ENCODE data around the gene HMCN2.

Gene HMCN2

GRCh38 chr9:130303613-130304055 is 38.1 kb downstream of the HMCN2 start:
- Histone ChIP-seq H3K36me3 (ENCODE audit: insufficient read depth) (no peaks in the 10 kb centered on the region), H3K27ac (no peak overlapping the region), H3K4me2 (no peak overlapping the region), H3K4me3 (IDR thresholded peaks at IDR 0.05; ENCODE audit: insufficient read depth, low read depth, low read length) (no peak overlapping the region), H2AFZ (ENCODE audit: low read depth) (no peak overlapping the region), H3K9ac (no peak overlapping the region), H3K79me2 (ENCODE audit: insufficient read depth, low read depth) (no peaks in the 10 kb centered on the region), H4K20me1 (ENCODE audit: insufficient read depth) (no peaks in the 10 kb centered on the region), H3K4me1 (ENCODE audit: low read depth, poor library complexity, severe bottlenecking) (no peaks in the 10 kb centered on the region), H3K27me3 (ENCODE audit: insufficient read depth, low read depth) (peaks cover 79% of the 10 kb centered on the region)
- TF ChIP-seq CTCF (conservative IDR thresholded peaks at IDR 0.05; ENCODE audit: low read depth, low read length): no peak

GRCh38 chr9:130304116-130304515 is 38.6 kb downstream of the HMCN2 start:
- Histone ChIP-seq H3K4me2 (no peak overlapping the region), H3K4me3 (IDR thresholded peaks at IDR 0.05; ENCODE audit: insufficient read depth, low read depth, low read length) (no peak overlapping the region), H4K20me1 (ENCODE audit: insufficient read depth) (no peaks in the 10 kb centered on the region), H3K27ac (no peak overlapping the region), H2AFZ (ENCODE audit: low read depth) (no peak overlapping the region), H3K4me1 (ENCODE audit: low read depth, poor library complexity, severe bottlenecking) (no peaks in the 10 kb centered on the region), H3K9ac (no peak overlapping the region), H3K27me3 (ENCODE audit: insufficient read depth, low read depth) (peaks cover 84% of the 10 kb centered on the region), H3K79me2 (ENCODE audit: insufficient read depth, low read depth) (no peaks in the 10 kb centered on the region), H3K36me3 (ENCODE audit: insufficient read depth) (no peaks in the 10 kb centered on the region)
- TF ChIP-seq CTCF (conservative IDR thresholded peaks at IDR 0.05; ENCODE audit: low read depth, low read length): no peak

GRCh38 chr9:130304643-130305042 is 39.1 kb downstream of the HMCN2 start:
- Histone ChIP-seq H3K27me3 (ENCODE audit: insufficient read depth, low read depth) (peaks cover 89% of the 10 kb centered on the region), H3K27ac (no peak overlapping the region)

GRCh38 chr9:130305381-130305780 is 39.8 kb downstream of the HMCN2 start:
- Histone ChIP-seq H3K27ac (no peak overlapping the region), H3K4me3 (IDR thresholded peaks at IDR 0.05; ENCODE audit: insufficient read depth, low read depth, low read length) (no peak overlapping the region), H3K4me2 (no peak overlapping the region), H3K79me2 (ENCODE audit: insufficient read depth, low read depth) (no peaks in the 10 kb centered on the region), H2AFZ (ENCODE audit: low read depth) (no peak overlapping the region), H3K9ac (no peak overlapping the region), H4K20me1 (ENCODE audit: insufficient read depth) (no peaks in the 10 kb centered on the region), H3K36me3 (ENCODE audit: insufficient read depth) (no peaks in the 10 kb centered on the region), H3K4me1 (ENCODE audit: low read depth, poor library complexity, severe bottlenecking) (no peaks in the 10 kb centered on the region), H3K27me3 (ENCODE audit: insufficient read depth, low read depth) (peaks cover 95% of the 10 kb centered on the region)
- no peak for TF ChIP-seq CTCF (conservative IDR thresholded peaks at IDR 0.05; ENCODE audit: low read depth, low read length)

More at GRCh38 chr9:130304643-130305042, 39.1 kb downstream of the HMCN2 start:
- Histone ChIP-seq H3K36me3 (ENCODE audit: insufficient read depth) (no peaks in the 10 kb centered on the region), H2AFZ (ENCODE audit: low read depth) (no peak overlapping the region), H3K9ac (no peak overlapping the region), H3K79me2 (ENCODE audit: insufficient read depth, low read depth) (no peaks in the 10 kb centered on the region), H3K4me3 (IDR thresholded peaks at IDR 0.05; ENCODE audit: insufficient read depth, low read depth, low read length) (no peak overlapping the region), H4K20me1 (ENCODE audit: insufficient read depth) (no peaks in the 10 kb centered on the region), H3K4me2 (no peak overlapping the region), H3K4me1 (ENCODE audit: low read depth, poor library complexity, severe bottlenecking) (no peaks in the 10 kb centered on the region)
- TF ChIP-seq CTCF (conservative IDR thresholded peaks at IDR 0.05; ENCODE audit: low read depth, low read length): no peak
